Uterus (tissue), 4 donors: Measurements from ENCODE around the gene CROT. TPM values are rescaled to one million over a fixed set of nuclear protein-coding genes. Genes with fewer than 3 reads are reported as not detected.

Experiments used
- DNase-seq, 2 donors: peaks; one replicate each; pipeline ENCODE4 v3.0.0-alpha.2; 2019 to 2020
- H3K27ac ChIP-seq, 2 donors: fragments of 200-600 bp; sonication (generic); 1 replicate in 1 of 2; 2 replicates in 1 of 2; pipeline ENCODE4 v1.5.1; 2016 to 2018
- H3K27me3 ChIP-seq, 2 donors: fragments of 200-600 bp; sonication (generic); one replicate each; pipeline ENCODE4 v1.5.1; 2018 to 2019; ENCODE audit warnings: control low read depth in 1 of 2
- H3K36me3 ChIP-seq, 2 donors: fragments of 200-600 bp; sonication (generic); one replicate each; pipeline ENCODE4 v1.5.1; 2019; ENCODE audit warnings: control low read depth in 1 of 2
- H3K4me1 ChIP-seq, 2 donors: fragments of 200-600 bp; sonication (generic); one replicate each; pipeline ENCODE4 v1.5.1; 2018 to 2019; ENCODE audit warnings: control low read depth in 1 of 2
- H3K4me3 ChIP-seq, 2 donors: fragments of 200-600 bp; sonication (generic); 1 replicate in 1 of 2; 2 replicates in 1 of 2; pipeline ENCODE4 v1.5.1; 2018 to 2019; ENCODE audit warnings: mild to moderate bottlenecking in 1 of 2
- H3K9me3 ChIP-seq, 2 donors: fragments of 200-600 bp; sonication (generic); one replicate each; pipeline ENCODE4 v1.5.1; 2019; ENCODE audit warnings: control low read depth in 1 of 2
- CTCF ChIP-seq, 4 experiments: fragments of 200-600 bp in 2 of 4; fragments of 450-650 bp in 2 of 4; sonication (generic) in 2 of 4; IDR thresholded peaks; one replicate each; pipeline ENCODE4 v1.5.1; 2016 to 2019; ENCODE audit warnings: antibody characterized with exemption in 4 of 4, mild to moderate bottlenecking in 2 of 4, moderate library complexity in 1 of 4
- POLR2A ChIP-seq, 2 donors: fragments of 450-650 bp; IDR thresholded peaks; one replicate each; pipeline ENCODE4 v1.6.1; 2016; ENCODE audit warnings: antibody characterized with exemption in 2 of 2, mild to moderate bottlenecking in 1 of 2, moderate library complexity in 1 of 2
- intact Hi-C: fragments of 100-400 bp; cut with DNase I; formaldehyde crosslinking; loops from one replicate; pipeline ENCODE4 v1.15.1; 2023; ENCODE audit warnings: low total_unique reads
- small RNA-seq: library from RNA; depleted of rRNA; stranded (forward); fragments of <200 nt; gene quantifications from one replicate; pipeline ENCODE3, GENCODE V24; 2016
- total RNA-seq, 4 donors: library from RNA; depleted of rRNA in 3 of 4; stranded (reverse); fragments of >200 nt in 3 of 4; gene quantifications; one replicate each; pipeline versions ENCODE4 v1.1.0 to v1.2.4, GENCODE V29; 2014 to 2023
- donor health status: DM: yes; HTN: yes; CAD: no.

The CROT gene
- total RNA-seq, 4 donors from 2014 or later, result 4.1 to 43.0 (median 14.0) TPM

- H3K36me3 ChIP-seq, result no peaks in the 10 kb centered on the region
- no peak for DNase-seq
- H3K27ac ChIP-seq, result no peak overlapping the region
- H3K27me3 ChIP-seq, result no peaks in the 10 kb centered on the region
- no peaks in the 10 kb centered on the region for H3K9me3 ChIP-seq
- intact Hi-C loops, result no loop called here
- H3K4me3 ChIP-seq, result no peak overlapping the region
- TF ChIP-seq CTCF (IDR thresholded peaks at IDR 0.05), result no peak
- no peaks in the 10 kb centered on the region for H3K4me1 ChIP-seq
Measured at GRCh38 chr7:87435546-87435945, 90.1 kb downstream of the CROT start.

DNA sequence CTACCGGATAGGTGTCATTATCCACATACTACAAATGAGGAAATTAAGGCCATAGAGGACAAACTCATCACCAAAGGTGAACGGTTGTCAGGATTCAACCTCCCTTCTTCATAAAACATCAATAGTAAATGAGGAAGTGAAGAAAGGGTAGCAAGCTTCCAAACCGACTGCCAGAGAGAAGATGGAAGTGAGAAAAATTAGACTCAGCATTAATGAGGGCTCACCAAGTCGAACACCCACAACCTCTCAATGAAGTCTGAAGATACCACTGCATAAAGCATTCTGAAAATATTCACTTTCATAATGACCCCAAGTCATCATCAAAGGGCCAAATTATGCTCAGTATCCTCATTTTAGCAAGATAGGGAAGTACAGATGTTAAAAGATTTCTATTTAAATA, 100.4 kb downstream of the CROT start:
- intact Hi-C loops, result no loop called here
- Histone ChIP-seq H3K4me3 (no peak overlapping the region), H3K27me3 (no peaks in the 10 kb centered on the region), H3K4me1 (no peaks in the 10 kb centered on the region), H3K9me3 (no peaks in the 10 kb centered on the region), H3K36me3 (no peaks in the 10 kb centered on the region), H3K27ac (no peak overlapping the region)
- DNase-seq, result no peak
- no peak for TF ChIP-seq CTCF (IDR thresholded peaks at IDR 0.05)
- no peak for TF ChIP-seq POLR2A (IDR thresholded peaks at IDR 0.05)

- no peak for TF ChIP-seq POLR2A (IDR thresholded peaks at IDR 0.05)
- no peak for TF ChIP-seq CTCF (IDR thresholded peaks at IDR 0.05)
- H3K36me3 ChIP-seq, result no peaks in the 10 kb centered on the region
- no peaks in the 10 kb centered on the region for H3K27me3 ChIP-seq
- no peak overlapping the region for H3K27ac ChIP-seq
- intact Hi-C loops, result no loop called here
- H3K9me3 ChIP-seq, result no peaks in the 10 kb centered on the region
- no peak overlapping the region for H3K4me3 ChIP-seq
- DNase-seq, result no peak
- H3K4me1 ChIP-seq, result no peaks in the 10 kb centered on the region
Measured at GRCh38 chr7:87447116-87447635, 101.7 kb downstream of the CROT start.

- TF ChIP-seq POLR2A (IDR thresholded peaks at IDR 0.05) (no peak), CTCF (IDR thresholded peaks at IDR 0.05) (no peak)
- Histone ChIP-seq H3K4me3 (no peak overlapping the region), H3K27ac (no peak overlapping the region), H3K4me1 (no peaks in the 10 kb centered on the region), H3K36me3 (no peaks in the 10 kb centered on the region), H3K27me3 (no peaks in the 10 kb centered on the region), H3K9me3 (no peaks in the 10 kb centered on the region)
- intact Hi-C loops, result no loop called here
- DNase-seq, result no peak
Measured at GRCh38 chr7:87448388-87448787, 102.9 kb downstream of the CROT start.

Small RNA genes within 50 kb of the gene (small RNA-seq; reads per million reads assigned to genes)
- not detected for gene RF02195
- gene RF02196, result not detected

Other genes with a start within 250 kb of the CROT start
- gene DMTF1, start 193.2 kb upstream of the CROT start, total RNA-seq, result 100 to 1,000 TPM in 3 of 4 donors, 10 to 100 TPM in 1; 36.2 to 193 (median 138) TPM
- 100 to 1,000 TPM in 1 of 4 donors, 10 to 100 TPM in 3; 14.1 to 120 (median 44.4) TPM for gene TMEM243, start 125.9 kb upstream of the CROT start, total RNA-seq
- 1 to 10 TPM in 2 of 4 donors, under 1 TPM in 1, not detected in 1; 0.29 to 2.4 (median 1.1) TPM for gene ABCB4, start 130.0 kb downstream of the CROT start, total RNA-seq